ENCODE data around the gene TGFB1I1.

Gene TGFB1I1

GRCh38 chr16:31507929-31508705, 36.2 kb downstream of the TGFB1I1 start, which contains the start of gene RUSF1:
Gene RUSF1, minus strand, starts transcription at chr16:31508391. Its CDS starts 18 bp downstream, at chr16:31508373.
- H3K27ac ChIP-seq, result peak within 1 kb of the TSS; percentile 80
- ChIA-PET CTCF (interaction anchor here (0.5 kb wide), 1 partner anchor 358 kb away, joined by 3 read pairs; no protein-coding TSS in a partner anchor), POLR2A (ENCODE audit: low non-redundant PET) (interaction anchor here (0.5 to 1.1 kb wide), 3 partner anchors 17 to 205 kb away, joined by 3 to 4 read pairs (median 4); a partner anchor contains a TSS)
- DNase-seq (ENCODE audit: low spot score), result peak; percentile 71
- TF ChIP-seq CTCF (conservative IDR thresholded peaks at IDR 0.05; ENCODE audit: low read depth), result no peak

DNA sequence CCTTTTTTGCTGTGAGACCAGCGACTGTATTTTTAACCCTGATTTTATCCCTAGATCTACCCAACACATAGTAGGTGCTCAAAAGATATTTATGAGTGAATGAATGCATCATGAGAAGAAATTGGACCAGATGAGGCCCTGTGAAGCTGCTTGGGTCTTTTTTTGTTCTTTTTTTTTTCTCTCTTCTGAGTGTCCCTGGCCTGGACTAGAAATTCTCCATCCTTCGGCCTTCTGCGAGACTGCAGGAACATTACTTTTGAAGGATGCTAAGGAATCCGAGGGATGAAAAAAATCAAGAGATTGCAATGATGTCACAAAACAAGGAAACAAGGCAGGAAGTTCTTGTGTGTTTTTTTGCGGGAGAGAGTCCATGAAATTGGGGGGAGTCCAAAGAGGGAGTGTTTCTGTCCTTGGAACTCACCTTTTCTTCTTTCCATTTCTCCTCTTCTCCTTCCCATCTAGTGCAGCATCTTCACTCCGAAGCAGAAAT, 36.8 kb downstream of the TGFB1I1 start:
- no peak for DNase-seq (ENCODE audit: low spot score)
- CTCF ChIA-PET, result no interaction called here
- no peak for TF ChIP-seq CTCF (conservative IDR thresholded peaks at IDR 0.05; ENCODE audit: low read depth)
- POLR2A ChIA-PET (ENCODE audit: low non-redundant PET), result interaction anchor here (1.1 kb wide), 1 partner anchor 204 kb away, joined by 4 read pairs; a partner anchor contains a TSS
- peak overlapping the region; percentile 80 for H3K27ac ChIP-seq

- ChIA-PET CTCF (interaction anchor here (0.7 kb wide), 1 partner anchor 102 kb away, joined by 5 read pairs; no protein-coding TSS in a partner anchor), POLR2A (ENCODE audit: low non-redundant PET) (no interaction called here)
- no peak overlapping the region for H3K27ac ChIP-seq
- no peak for TF ChIP-seq CTCF (conservative IDR thresholded peaks at IDR 0.05; ENCODE audit: low read depth)
- DNase-seq (ENCODE audit: low spot score), result peak; percentile 33
Measured at GRCh38 chr16:31513126-31513525, 41.2 kb downstream of the TGFB1I1 start.

GRCh38 chr16:31513884-31514283, 41.9 kb downstream of the TGFB1I1 start:
- DNase-seq (ENCODE audit: low spot score), result no peak
- H3K27ac ChIP-seq, result no peak overlapping the region
- POLR2A ChIA-PET (ENCODE audit: low non-redundant PET), result no interaction called here
- CTCF ChIA-PET, result interaction anchor here (0.7 kb wide), 1 partner anchor 102 kb away, joined by 5 read pairs; no protein-coding TSS in a partner anchor
- TF ChIP-seq CTCF (conservative IDR thresholded peaks at IDR 0.05; ENCODE audit: low read depth), result no peak

GRCh38 chr16:31517800-31518402, 45.9 kb downstream of the TGFB1I1 start:
- ChIA-PET CTCF (no interaction called here), POLR2A (ENCODE audit: low non-redundant PET) (no interaction called here)
- TF ChIP-seq CTCF (conservative IDR thresholded peaks at IDR 0.05; ENCODE audit: low read depth), result no peak
- H3K27ac ChIP-seq, result no peak overlapping the region
- no peak for DNase-seq (ENCODE audit: low spot score)

DNA sequence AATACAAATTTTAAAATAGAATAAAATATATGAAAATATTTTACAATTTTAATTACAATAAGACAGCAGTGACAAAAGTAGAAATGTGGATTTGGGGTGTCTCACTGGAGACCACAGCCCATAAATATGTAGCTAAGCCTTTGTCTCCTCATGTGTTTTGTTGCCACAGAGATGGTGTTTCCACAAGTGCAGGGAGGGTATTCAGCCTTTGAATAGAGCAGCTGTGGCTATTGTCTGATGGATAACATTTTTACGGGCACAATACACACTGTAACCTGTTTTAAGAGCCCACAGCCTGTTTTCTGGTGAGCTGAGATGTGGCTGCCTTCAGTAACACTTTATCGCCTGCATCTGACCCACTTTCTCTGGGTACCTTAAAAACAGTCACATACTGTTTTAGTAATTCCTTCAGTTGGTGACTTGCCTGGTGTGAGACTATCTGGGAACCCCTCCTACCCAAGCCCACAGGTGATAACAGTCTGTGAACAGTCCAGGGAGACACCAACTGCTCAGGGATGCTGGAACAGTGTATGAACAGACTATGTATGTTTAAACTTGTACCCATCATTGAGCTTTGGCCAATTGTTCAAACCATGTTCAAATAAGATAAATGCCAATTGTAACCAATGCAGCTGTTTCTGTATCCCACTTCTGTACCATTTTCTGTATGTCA, 47.9 kb downstream of the TGFB1I1 start:
- H3K27ac ChIP-seq, result no peak overlapping the region
- ChIA-PET CTCF (no interaction called here), POLR2A (ENCODE audit: low non-redundant PET) (no interaction called here)

More for the DNA sequence above, 47.9 kb downstream of the TGFB1I1 start:
- no peak for TF ChIP-seq CTCF (conservative IDR thresholded peaks at IDR 0.05; ENCODE audit: low read depth)
- DNase-seq (ENCODE audit: low spot score), result no peak
